ENCODE data around the gene RETREG2. TPM values are rescaled to one million over a fixed set of nuclear protein-coding genes. Genes with fewer than 3 reads are reported as not detected.

Gene RETREG2
- total and polyA plus RNA-seq, 2 of the 4 experiments (the other 2 are of a cell fraction) = 45.2 to 51.1 TPM

GRCh38 chr2:219229305-219230058 lies 51.4 kb downstream of the RETREG2 start, which contains the start of the genes ANKZF1 and ATG9A (continued):
- TF ChIP-seq ELK1 (IDR thresholded peaks at IDR 0.05; ENCODE audit: borderline replicate concordance, low read depth, low read length) = no peak
- TF ChIP-seq BHLHE40 (IDR thresholded peaks at IDR 0.05; ENCODE audit: low read depth, low read length) = no peak

- Histone ChIP-seq H3K4me2 (ENCODE audit: low read depth, low read length) (peak overlapping the region; percentile 80), H3K4me3 (ENCODE audit: insufficient read depth, low read depth, low read length) (peak overlapping the region; percentile 77), H3K23ac (ENCODE audit: low read depth, low read length) (peak overlapping the region; percentile 72), H3K18ac (ENCODE audit: low read depth, low read length) (peak overlapping the region; percentile 14; the same call in 1 of the 2 replicates), H2BK5ac (ENCODE audit: low read depth, low read length, poor library complexity, severe bottlenecking) (peak overlapping the region; percentile 49), H3K79me1 (ENCODE audit: low read depth in 1 of 2, low read length in 2 of 2) (peaks cover 46 to 55% of the 10 kb centered on the region in 2 experiments), H3K27me3 (ENCODE audit: control insufficient read depth, insufficient read depth, low read length) (no peaks in the 10 kb centered on the region), H3K4ac (ENCODE audit: low read depth, low read length) (peak overlapping the region; percentile 73), H3K36me3 (ENCODE audit: control insufficient read depth, insufficient read depth, low read length) (peaks cover 35% of the 10 kb centered on the region), H3K14ac (replicated peaks; ENCODE audit: low read depth, low read length) (peak overlapping the region; percentile 79), H2AK5ac (ENCODE audit: low read depth, low read length) (peak overlapping the region; percentile 50; the same call in 1 of the 2 replicates), H4K91ac (ENCODE audit: insufficient read depth, low read depth, low read length) (peak overlapping the region; percentile 84), H4K8ac (ENCODE audit: low read depth in 2 of 2, low read length in 2 of 2) (peak overlapping the region; percentile 38 to 86), H4K20me1 (ENCODE audit: insufficient read depth, low read length) (no peaks in the 10 kb centered on the region), H3K9ac (ENCODE audit: low read depth, low read length) (peak overlapping the region; percentile 74), H2AFZ (replicated peaks; ENCODE audit: low read length, poor library complexity) (peak overlapping the region; percentile 99), H2BK15ac (ENCODE audit: low read depth, low read length) (no peak overlapping the region), H3K4me1 (ENCODE audit: control insufficient read depth, insufficient read depth, low read length) (peaks cover 5% of the 10 kb centered on the region), H3K9me1 (ENCODE audit: insufficient read depth, low read length) (peaks cover 8% of the 10 kb centered on the region; the same call in 1 of the 2 replicates), H3K9me3 (ENCODE audit: control insufficient read depth, insufficient read depth, low read length) (no peaks in the 10 kb centered on the region), H2BK20ac (ENCODE audit: low read depth, low read length) (no peak overlapping the region), H3K56ac (ENCODE audit: extremely low read depth, insufficient read depth, low read length) (peak overlapping the region; percentile 78), H2BK120ac (ENCODE audit: low read depth, low read length) (peak overlapping the region; percentile 23; the same call in 1 of the 2 replicates), H4K5ac (ENCODE audit: low read depth, low read length) (peak overlapping the region; percentile 51; the same call in 1 of the 2 replicates), H3K27ac (ENCODE audit: insufficient read depth, low read length) (peak overlapping the region; percentile 40), H2AK9ac (replicated peaks; ENCODE audit: low read depth, low read length, poor library complexity) (peak overlapping the region; percentile 92)
- 1% methylated on average over 14 of the region's 24 CpGs; no CpG with 5 or more reads in 1 of the 2 experiments for WGBS, 2 experiments (ENCODE audit: extremely low coverage in 2 of 2, insufficient read length in 1 of 2)
- POLR2A ChIA-PET (ENCODE audit: unreplicated experiment) = no interaction called here
- dilution Hi-C loops (cut with HindIII; ENCODE audit: low sequenced_read_pairs, unreplicated experiment) = no loop called here
- ATAC-seq (ENCODE audit: low read depth) (peak; percentile 5; the same call in 1 of the 2 replicates), DNase-seq (peak; percentile 55)
- in situ Hi-C loops (cut with MboI; ENCODE audit: low sequenced_read_pairs) = no loop called here
- intact Hi-C loops (cut with micrococcal nuclease) = loop anchor here (2.0 kb wide), 1 partner anchor 59 kb away; no protein-coding TSS in a partner anchor
- TF ChIP-seq SMC3 (IDR thresholded peaks at IDR 0.05; ENCODE audit: low read depth, low read length) = 0 out of 2 replicates have a peak, but pooled peaks have one; percentile 6
- TF ChIP-seq RCOR1 (IDR thresholded peaks at IDR 0.05; ENCODE audit: insufficient replicate concordance, low read length) = no peak
- peak; percentile 61; the same call in 1 of the 2 replicates for TF ChIP-seq POLR2A (IDR thresholded peaks at IDR 0.05; ENCODE audit: low read depth, low read length)
- TF ChIP-seq CEBPB (IDR thresholded peaks at IDR 0.05; ENCODE audit: low read depth, low read length) = no peak
- peak; percentile 46; the same call in 1 of the 2 replicates for TF ChIP-seq BHLHE40 (IDR thresholded peaks at IDR 0.05; ENCODE audit: low read depth, low read length)
- peak; percentile 62; the same call in 1 of the 2 replicates for TF ChIP-seq MXI1 (IDR thresholded peaks at IDR 0.05; ENCODE audit: borderline replicate concordance, low read depth, low read length)
- BruUV-seq (replicated peaks) = no TSS peak
- CTCF ChIA-PET = interaction anchor here (0.6 to 1.3 kb wide), 2 partner anchors 61 to 65 kb away, joined by 3 to 8 read pairs; no protein-coding TSS in a partner anchor
These were observed 52.0 kb downstream of the RETREG2 start for GRCh38 chr2:219230059-219230540.

Data from IMR-90 (cell line).